Loucy (cell line): ENCODE measurements around the gene RHOT2.

Source experiments
- CTCF ChIP-seq: fragments of 200-600 bp; sonication (generic); conservative IDR thresholded peaks from 2 replicates; pipeline ENCODE4 v1.5.1; 2014; ENCODE audit warnings: mild to moderate bottlenecking, antibody characterized with exemption, low read length
- EZH2phosphoT487 ChIP-seq: fragments of 200-600 bp; IDR thresholded peaks from 2 replicates; pipeline ENCODE4 v1.6.1; 2018; ENCODE audit warnings: antibody characterized with exemption, mild to moderate bottlenecking, moderate library complexity, borderline replicate concordance

- no peak for TF ChIP-seq CTCF
- no peak for TF ChIP-seq EZH2phosphoT487
These were observed 21.9 kb upstream of the RHOT2 start for GRCh38 chr16:645852-646678.
